GM12878 (cell line): ENCODE data around the gene ASXL2.

Experiments
- CBX3 ChIP-seq: fragments of 200-600 bp; sonication (generic); IDR thresholded peaks from 2 replicates; pipeline ENCODE4 v1.6.1; 2016; ENCODE audit warnings: low read depth, borderline replicate concordance
- CBX5 ChIP-seq: sonication (generic); IDR thresholded peaks from 2 replicates; pipeline ENCODE4 v1.6.1; 2016; ENCODE audit warnings: low read depth, moderate library complexity, mild to moderate bottlenecking, inconsistent platforms
- CHD2 ChIP-seq: IDR thresholded peaks from 2 replicates; pipeline ENCODE4 v1.6.1; 2011; ENCODE audit warnings: low read depth, low read length, improper control_type of control experiment, borderline replicate concordance
- CUX1 ChIP-seq: IDR thresholded peaks from 2 replicates; pipeline ENCODE4 v1.6.1; 2012; ENCODE audit warnings: improper control_type of control experiment, low read depth, low read length; ENCODE audit not compliant: insufficient replicate concordance
- MLLT1 ChIP-seq: fragments of 450-650 bp; IDR thresholded peaks from 2 replicates; pipeline ENCODE4 v1.6.1; 2016; ENCODE audit warnings: mild to moderate bottlenecking
- YY1 ChIP-seq: IDR thresholded peaks from 2 replicates; pipeline ENCODE4 v1.6.1; 2011; ENCODE audit warnings: low read depth, mild to moderate bottlenecking, low read length

DNA sequence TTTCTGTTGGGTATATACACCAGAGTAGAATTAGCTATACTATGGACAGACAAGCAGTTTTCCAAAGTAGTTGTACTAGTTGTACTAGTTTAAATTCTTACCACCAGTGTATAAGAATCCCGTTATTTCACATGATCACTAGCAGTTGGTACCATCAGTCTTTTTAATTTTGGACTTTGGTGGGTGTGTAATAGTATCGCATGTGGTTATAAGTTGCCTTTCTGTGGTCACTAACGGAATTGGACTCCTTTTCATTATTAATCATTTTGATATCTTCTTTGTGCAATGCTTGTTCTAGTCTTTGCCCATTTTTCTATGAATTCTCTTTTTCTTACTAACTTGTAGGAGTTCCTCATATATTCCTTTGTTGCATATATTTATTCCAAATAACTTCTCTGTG, 89.8 kb downstream of the ASXL2 start:
- no peak for TF ChIP-seq CHD2
- TF ChIP-seq MLLT1, result no peak
- no peak for TF ChIP-seq CBX5
- no peak for TF ChIP-seq CBX3
- TF ChIP-seq YY1, result no peak
- TF ChIP-seq CUX1, result no peak
